C4-2B (cell line): ENCODE data around the gene CNGA3.
"Not testable (repeated sequence)": the region's sequence is repeated elsewhere in the genome, so short reads cannot be mapped to it uniquely, and the experiment has no call there.

Experiments
- ZFX ChIP-seq: fragments of 450-650 bp; IDR thresholded peaks from 2 replicates; pipeline ENCODE4 v1.6.1; 2017
- TF ChIP-seq, protein P1 (sequence below): fragments of 450-650 bp; conservative IDR thresholded peaks from 2 replicates; pipeline ENCODE4 v1.5.1; 2017; ENCODE audit warnings: mild to moderate bottlenecking

DNA sequence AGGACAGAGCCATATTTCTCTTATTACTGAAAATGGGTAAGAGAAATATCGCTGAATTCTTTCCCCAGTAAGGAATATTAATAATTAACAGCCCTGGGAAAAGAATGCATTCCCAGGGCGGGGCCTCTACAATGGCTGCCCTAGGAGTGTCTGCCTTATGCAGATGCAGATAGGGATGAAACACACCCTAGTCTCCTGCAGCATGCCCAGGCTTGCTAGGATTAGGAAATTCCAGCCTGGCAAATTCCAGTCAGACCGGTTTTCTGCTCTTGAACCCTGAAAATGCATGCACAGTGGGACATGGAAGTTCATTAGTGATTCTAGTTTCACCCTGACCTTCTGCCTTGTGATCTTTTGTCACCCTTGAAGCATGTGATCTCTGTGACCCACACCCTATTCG, 89.4 kb downstream of the CNGA3 start:
- TF ChIP-seq, protein P1, sequence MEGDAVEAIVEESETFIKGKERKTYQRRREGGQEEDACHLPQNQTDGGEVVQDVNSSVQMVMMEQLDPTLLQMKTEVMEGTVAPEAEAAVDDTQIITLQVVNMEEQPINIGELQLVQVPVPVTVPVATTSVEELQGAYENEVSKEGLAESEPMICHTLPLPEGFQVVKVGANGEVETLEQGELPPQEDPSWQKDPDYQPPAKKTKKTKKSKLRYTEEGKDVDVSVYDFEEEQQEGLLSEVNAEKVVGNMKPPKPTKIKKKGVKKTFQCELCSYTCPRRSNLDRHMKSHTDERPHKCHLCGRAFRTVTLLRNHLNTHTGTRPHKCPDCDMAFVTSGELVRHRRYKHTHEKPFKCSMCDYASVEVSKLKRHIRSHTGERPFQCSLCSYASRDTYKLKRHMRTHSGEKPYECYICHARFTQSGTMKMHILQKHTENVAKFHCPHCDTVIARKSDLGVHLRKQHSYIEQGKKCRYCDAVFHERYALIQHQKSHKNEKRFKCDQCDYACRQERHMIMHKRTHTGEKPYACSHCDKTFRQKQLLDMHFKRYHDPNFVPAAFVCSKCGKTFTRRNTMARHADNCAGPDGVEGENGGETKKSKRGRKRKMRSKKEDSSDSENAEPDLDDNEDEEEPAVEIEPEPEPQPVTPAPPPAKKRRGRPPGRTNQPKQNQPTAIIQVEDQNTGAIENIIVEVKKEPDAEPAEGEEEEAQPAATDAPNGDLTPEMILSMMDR: not testable (repeated sequence)
- TF ChIP-seq ZFX: not testable (repeated sequence)
